ENCODE results near the gene APBA2. TPM values are rescaled to one million over a fixed set of nuclear protein-coding genes. Genes with fewer than 3 reads are reported as not detected.

Gene APBA2
- total RNA-seq, 4 donors from 2014 or later = 1.1 to 2.4 (median 1.3) TPM

DNA sequence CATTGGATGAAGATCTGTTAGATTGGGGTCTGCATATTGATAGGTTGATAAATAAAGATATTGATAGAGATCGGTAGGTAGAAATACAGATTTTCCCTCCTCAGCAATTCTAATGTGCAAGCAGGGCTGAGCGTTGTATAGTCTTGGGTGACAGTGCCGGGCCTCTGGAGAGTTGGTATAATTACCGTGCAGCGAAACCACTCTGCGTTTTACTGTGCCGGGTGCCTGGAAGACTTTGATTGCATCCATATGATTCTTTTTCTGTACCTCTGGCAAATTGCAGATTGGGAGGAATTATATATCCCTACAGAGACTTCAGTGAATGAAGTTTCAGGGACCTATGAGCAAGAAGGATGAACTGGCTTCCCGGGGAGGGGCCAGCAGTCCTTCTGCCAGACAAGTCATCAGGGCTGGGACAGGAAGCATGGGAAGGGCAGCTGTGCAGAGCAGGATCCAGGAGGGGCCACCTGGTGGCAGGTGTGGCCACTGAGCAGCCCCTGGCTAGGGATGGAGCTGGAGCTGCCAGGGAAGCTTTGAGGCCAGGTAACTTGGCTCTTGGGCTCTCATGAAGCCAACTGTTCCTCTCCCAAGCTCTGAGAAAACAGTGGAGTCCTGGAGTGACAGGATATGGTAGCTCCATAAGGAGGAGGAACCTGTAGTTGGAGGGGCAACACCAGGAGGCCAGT, 132.5 kb downstream of the APBA2 start:
- TF ChIP-seq, protein P1, sequence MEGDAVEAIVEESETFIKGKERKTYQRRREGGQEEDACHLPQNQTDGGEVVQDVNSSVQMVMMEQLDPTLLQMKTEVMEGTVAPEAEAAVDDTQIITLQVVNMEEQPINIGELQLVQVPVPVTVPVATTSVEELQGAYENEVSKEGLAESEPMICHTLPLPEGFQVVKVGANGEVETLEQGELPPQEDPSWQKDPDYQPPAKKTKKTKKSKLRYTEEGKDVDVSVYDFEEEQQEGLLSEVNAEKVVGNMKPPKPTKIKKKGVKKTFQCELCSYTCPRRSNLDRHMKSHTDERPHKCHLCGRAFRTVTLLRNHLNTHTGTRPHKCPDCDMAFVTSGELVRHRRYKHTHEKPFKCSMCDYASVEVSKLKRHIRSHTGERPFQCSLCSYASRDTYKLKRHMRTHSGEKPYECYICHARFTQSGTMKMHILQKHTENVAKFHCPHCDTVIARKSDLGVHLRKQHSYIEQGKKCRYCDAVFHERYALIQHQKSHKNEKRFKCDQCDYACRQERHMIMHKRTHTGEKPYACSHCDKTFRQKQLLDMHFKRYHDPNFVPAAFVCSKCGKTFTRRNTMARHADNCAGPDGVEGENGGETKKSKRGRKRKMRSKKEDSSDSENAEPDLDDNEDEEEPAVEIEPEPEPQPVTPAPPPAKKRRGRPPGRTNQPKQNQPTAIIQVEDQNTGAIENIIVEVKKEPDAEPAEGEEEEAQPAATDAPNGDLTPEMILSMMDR (IDR thresholded peaks at IDR 0.05; ENCODE audit: low read depth) = no peak

- TF ChIP-seq, protein P1 (IDR thresholded peaks at IDR 0.05; ENCODE audit: low read depth) = no peak
Measured at GRCh38 chr15:29018995-29019976, 133.5 kb downstream of the APBA2 start.

DNA sequence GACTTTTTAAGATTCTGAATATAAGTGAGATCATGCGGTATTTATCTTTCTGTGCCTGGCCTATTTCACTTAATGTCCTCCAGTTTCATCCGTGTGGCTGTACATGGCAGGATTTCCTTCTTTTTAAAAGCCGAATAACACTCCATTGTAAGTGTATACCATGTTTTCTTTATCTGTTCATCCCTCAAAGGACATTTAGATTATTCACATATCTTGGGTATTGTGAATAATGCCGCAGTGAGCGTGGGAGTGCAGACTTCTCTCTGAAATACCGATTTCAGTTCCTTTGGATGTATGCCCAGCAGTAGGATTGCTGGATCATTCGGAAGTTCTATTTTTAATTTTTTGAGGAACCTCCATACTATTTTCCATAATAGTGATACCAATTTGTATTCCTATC, 136.1 kb downstream of the APBA2 start:
- TF ChIP-seq, protein P1 (IDR thresholded peaks at IDR 0.05; ENCODE audit: low read depth) = no peak

DNA sequence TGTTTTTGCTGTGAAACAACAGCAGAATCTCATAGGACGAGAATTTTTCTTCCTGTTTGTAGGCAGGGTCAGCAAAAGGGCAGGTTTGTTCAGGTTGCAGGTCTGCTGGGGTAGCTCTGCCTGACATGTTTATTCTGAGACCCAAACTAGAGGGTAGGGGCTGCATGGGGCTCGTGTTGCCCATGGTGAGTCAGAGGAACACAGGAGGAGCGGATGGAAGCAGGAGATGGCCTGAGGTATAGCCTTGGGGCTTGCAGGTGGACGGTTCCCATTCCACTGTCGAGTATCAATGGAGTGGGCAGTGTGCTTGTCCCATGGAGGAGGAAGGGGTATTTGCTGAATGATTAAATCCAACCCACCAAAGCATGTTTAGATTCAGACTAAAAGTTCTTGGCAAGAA, 138.9 kb downstream of the APBA2 start:
- TF ChIP-seq, protein P1 (IDR thresholded peaks at IDR 0.05; ENCODE audit: low read depth) = no peak

- TF ChIP-seq, protein P1 (IDR thresholded peaks at IDR 0.05; ENCODE audit: low read depth) = no peak
Measured at GRCh38 chr15:29029651-29030195, 143.9 kb downstream of the APBA2 start.

DNA sequence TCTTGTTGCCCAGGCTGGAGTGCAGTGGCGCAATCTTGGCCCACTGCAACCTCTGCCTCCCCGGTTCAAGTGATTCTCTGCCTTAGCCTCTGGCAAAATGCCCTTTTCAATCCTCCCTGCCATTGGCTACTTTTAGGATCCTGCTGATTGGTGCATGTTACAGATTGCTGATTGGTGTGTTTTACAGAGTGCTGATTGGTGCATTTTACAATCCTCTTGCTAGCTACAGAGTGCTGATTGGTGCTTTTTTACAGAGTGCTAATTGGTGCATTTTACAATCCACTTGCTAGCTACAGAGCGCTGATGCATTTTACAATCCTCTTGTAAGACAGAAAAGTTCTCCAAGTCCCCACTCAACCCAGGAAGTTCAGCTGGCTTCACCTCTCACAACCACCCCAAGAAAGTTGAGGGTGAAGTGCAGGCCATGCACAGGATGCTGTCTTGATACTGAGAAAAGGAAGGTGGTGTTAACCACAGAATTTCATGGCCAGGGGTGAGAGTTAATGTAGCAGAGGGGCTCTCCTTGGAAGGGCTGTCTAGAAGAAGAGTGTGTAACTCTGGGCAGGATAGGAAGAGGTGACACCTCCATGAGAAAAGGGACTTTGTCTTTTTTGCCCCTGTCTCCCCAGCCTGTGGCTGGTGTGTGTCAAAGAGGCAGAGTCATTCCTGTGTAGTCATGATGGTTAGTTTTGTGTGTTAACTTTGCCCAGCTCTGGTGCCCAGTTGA, 145.9 kb downstream of the APBA2 start:
- TF ChIP-seq, protein P1 (IDR thresholded peaks at IDR 0.05; ENCODE audit: low read depth) = no peak

Data from subcutaneous adipose tissue (tissue), 4 donors.